NCI-H748 (cell line): ENCODE results near the gene STIP1.

Experiments used
- DNase-seq: peaks from one replicate; lab custom pipeline; 2025; ENCODE audit not compliant: unreplicated experiment; lab: John Stamatoyannopoulos, UW

STIP1 gene

GRCh38 chr11:64249563-64250414 lies 63.8 kb downstream of the STIP1 start:
- no peak for DNase-seq

GRCh38 chr11:64250415-64251015 lies 64.5 kb downstream of the STIP1 start:
- DNase-seq: peak; percentile 44

DNA sequence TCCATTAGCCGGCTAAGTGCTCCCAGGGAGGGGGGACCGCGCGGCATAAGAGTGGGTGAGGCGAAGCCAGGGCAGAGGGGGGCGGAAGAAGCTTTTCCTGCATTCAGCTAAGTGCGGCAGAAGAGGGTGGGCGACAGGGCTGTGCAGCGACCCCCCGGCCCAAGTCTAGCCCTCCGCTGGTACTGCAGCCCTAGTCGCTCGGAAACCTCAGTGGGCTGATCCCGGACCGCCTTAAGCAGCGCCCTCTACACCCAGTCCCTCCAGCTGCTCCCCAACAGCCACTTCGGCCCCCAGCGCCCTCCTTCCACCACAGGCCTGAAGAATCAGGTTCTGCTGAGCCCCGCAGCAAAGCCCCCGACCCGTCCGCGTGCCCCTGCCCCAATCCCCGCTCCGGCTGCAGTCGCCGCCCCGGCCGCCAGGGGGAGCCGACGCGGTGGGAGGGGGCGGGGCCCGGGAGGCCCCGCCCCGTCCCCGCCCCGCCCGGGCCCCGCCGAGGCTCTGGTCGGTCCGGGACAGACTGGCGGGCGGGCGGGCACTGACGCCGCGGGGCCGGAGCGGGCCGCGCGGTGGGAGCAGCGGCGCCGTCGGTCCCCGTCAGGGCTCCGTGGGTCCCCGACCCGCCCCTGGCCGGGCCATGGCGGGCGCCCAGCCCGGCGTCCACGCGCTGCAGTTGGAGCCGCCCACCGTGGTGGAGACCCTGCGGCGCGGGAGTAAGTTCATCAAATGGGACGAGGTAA lies 65.2 kb downstream of the STIP1 start, which contains the start of gene PLCB3:
PLCB3 (plus strand) TSS at position 515 of the 737 bp plus-strand sequence; CDS start at position 635, 120 bp downstream.
- DNase-seq: peak; percentile 66

DNA sequence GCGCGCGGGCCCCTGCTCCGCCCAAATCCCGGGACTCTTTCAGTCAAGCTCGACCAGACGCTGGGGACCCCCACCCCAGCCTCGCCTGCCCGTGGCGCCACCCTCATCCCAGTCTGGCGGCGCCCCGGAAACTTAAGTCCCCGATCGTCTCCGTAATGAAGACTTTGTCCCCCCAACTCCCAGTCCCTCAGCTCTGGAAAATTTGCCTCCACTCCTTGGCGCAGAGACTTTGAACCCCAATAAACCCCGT lies 65.7 kb downstream of the STIP1 start:
- no peak for DNase-seq

GRCh38 chr11:64252003-64252872 lies 66.3 kb downstream of the STIP1 start:
- DNase-seq: peak; percentile 42

GRCh38 chr11:64253043-64253442 lies 67.1 kb downstream of the STIP1 start:
- no peak for DNase-seq

DNA sequence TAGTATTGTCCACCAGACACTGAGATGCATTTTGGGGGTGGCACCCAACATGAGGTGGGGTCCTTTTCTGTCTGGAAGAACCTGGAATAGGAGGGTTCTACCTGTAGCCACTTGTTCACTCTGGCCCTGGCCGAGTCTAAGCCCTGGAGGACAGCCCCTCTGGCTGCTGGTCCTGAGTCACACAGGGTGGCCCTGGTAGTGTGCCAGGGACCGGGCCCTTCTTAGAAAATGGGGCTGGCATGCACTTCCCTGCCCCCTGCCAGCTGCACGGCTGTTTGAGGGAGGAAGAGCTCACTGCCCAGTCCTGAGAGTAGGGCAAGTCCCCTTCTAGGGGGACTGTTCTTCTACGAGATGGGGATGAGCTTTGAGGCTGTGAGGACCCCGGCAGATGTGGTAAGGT lies 67.5 kb downstream of the STIP1 start:
- DNase-seq: no peak
